ENCODE measurements around the gene ENOX2. TPM values are rescaled to one million over a fixed set of nuclear protein-coding genes. Genes with fewer than 3 reads are reported as not detected.

ENOX2 gene
- total RNA-seq (1 to 10 TPM; 3.5 to 6.4 (median 5.1) TPM), polyA plus RNA-seq (1 to 10 TPM; 1.1 to 3.1 TPM)

GRCh38 chrX:130902783-130903613 is at the start of gene ENOX2:
ENOX2 (minus strand) TSS chrX:130903209; CDS start chrX:130703216, 199,993 bp downstream.
- ATAC-seq, result peak; percentile 98 to 99 (median 98)
- peak; percentile 98 for FAIRE-seq
- Histone ChIP-seq H3K4me3 (peak within 1 kb of the TSS; percentile 35 to 52 (median 41)), H3K27me3 (no peaks in the 10 kb centered on the region), H3K27ac (peak within 1 kb of the TSS; percentile 44 to 69 (median 58)), H3K36me3 (no peaks in the 10 kb centered on the region), H3K4me1 (no peaks in the 10 kb centered on the region), H3K9me3 (no peaks in the 10 kb centered on the region)
- intact Hi-C loops (cut with DNase I), result no loop called here
- no peak for TF ChIP-seq CTCF (IDR thresholded peaks at IDR 0.05)
- DNase-seq, result peak; percentile 83 to 95 (median 92)
- WGBS, 2 donors, result 1 to 32% methylated on average over 43 to 47 of the region's 50 CpGs

- intact Hi-C loops (cut with DNase I), result no loop called here
- H3K9me3 ChIP-seq, result no peaks in the 10 kb centered on the region
Measured at GRCh38 chrX:130952266-130953043, 49.4 kb upstream of the ENOX2 start.

GRCh38 chrX:130944230-130944629 is 41.2 kb upstream of the ENOX2 start:
- ATAC-seq (no peak), FAIRE-seq (no peak), DNase-seq (no peak)
- intact Hi-C loops (cut with DNase I), result no loop called here
- Histone ChIP-seq H3K4me1 (no peaks in the 10 kb centered on the region), H3K9me3 (no peaks in the 10 kb centered on the region), H3K27ac (no peak overlapping the region), H3K4me3 (no peak overlapping the region), H3K27me3 (peaks cover 0 to 30% (median 0%) of the 10 kb centered on the region in 4 donors), H3K36me3 (no peaks in the 10 kb centered on the region)
- no peak for TF ChIP-seq CTCF (IDR thresholded peaks at IDR 0.05)
- 55 to 66% methylated on average over 2 of the region's 2 CpGs for WGBS, 2 donors

More at GRCh38 chrX:130952266-130953043, 49.4 kb upstream of the ENOX2 start:
- Histone ChIP-seq H3K27me3 (peaks cover 0 to 17% (median 0%) of the 10 kb centered on the region in 4 donors), H3K27ac (no peak overlapping the region), H3K4me1 (no peaks in the 10 kb centered on the region), H3K4me3 (no peak overlapping the region), H3K36me3 (no peaks in the 10 kb centered on the region)
- no peak for TF ChIP-seq CTCF (IDR thresholded peaks at IDR 0.05)
- 41 to 50% methylated on average over 2 of the region's 2 CpGs for WGBS, 2 donors
- no peak for DNase-seq
- FAIRE-seq, result no peak
- ATAC-seq, result no peak

- FAIRE-seq (no peak), DNase-seq (no peak), ATAC-seq (no peak)
- H3K27me3 ChIP-seq, result peaks cover 0 to 4% (median 3%) of the 10 kb centered on the region in 4 donors
- intact Hi-C loops (cut with DNase I), result no loop called here
- peaks cover 0 to 5% (median 0%) of the 10 kb centered on the region in 4 donors for H3K9me3 ChIP-seq
- H3K4me1 ChIP-seq, result no peaks in the 10 kb centered on the region
- TF ChIP-seq CTCF (IDR thresholded peaks at IDR 0.05), result no peak
- H3K27ac ChIP-seq, result no peak overlapping the region
- H3K36me3 ChIP-seq, result no peaks in the 10 kb centered on the region
- no peak overlapping the region for H3K4me3 ChIP-seq
Measured at GRCh38 chrX:130937101-130937500, 34.1 kb upstream of the ENOX2 start.

Measured in pancreas (tissue), 10 donors.